ENCODE measurements around the gene NPSR1. TPM values are rescaled to one million over a fixed set of nuclear protein-coding genes. Genes with fewer than 3 reads are reported as not detected.

The NPSR1 gene, protein sequence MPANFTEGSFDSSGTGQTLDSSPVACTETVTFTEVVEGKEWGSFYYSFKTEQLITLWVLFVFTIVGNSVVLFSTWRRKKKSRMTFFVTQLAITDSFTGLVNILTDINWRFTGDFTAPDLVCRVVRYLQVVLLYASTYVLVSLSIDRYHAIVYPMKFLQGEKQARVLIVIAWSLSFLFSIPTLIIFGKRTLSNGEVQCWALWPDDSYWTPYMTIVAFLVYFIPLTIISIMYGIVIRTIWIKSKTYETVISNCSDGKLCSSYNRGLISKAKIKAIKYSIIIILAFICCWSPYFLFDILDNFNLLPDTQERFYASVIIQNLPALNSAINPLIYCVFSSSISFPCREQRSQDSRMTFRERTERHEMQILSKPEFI
- not detected in 2 replicates for total RNA-seq (2011; cell fraction: chromatin; rRNA removed; ENCODE audit: low replicate concordance)
- total RNA-seq (2011; cell fraction: nucleolus; rRNA removed) = not detected in 2 replicates
- total RNA-seq (2011; cell fraction: nucleoplasm; rRNA removed) = not detected in 2 replicates
- total RNA-seq (2014; rRNA removed) (not detected in 2 replicates), total RNA-seq (2014; rRNA removed; fragmentation: Illumina TruSeq; extraction: Trizol) (not detected in 2 replicates), total RNA-seq (2015; rRNA removed; fragmentation: Illumina TruSeq; extraction: Trizol) (not detected in 2 replicates), total RNA-seq (2021) (not detected in 2 replicates), polyA plus RNA-seq (2011; rRNA removed) (not detected in 2 replicates), polyA plus RNA-seq (2014; fragmentation: Illumina TruSeq; extraction: Trizol) (not detected in 2 replicates), polyA plus RNA-seq (2014; fragmentation: Nextera tagmentation; extraction: Ambion mirVana) (not detected), polyA plus RNA-seq (2014; rRNA removed) (not detected in 2 replicates), polyA minus RNA-seq (2011; rRNA and poly(A)+ RNA removed) (not detected in 2 replicates), Bru-seq, nascent RNA (percentile 2 among the genes with signal in this experiment), BruChase-seq, experiment 1, labeled RNA remaining after a 2-hour chase (percentile 1 among the genes with signal in this experiment), BruChase-seq, experiment 2, labeled RNA remaining after a 6-hour chase (percentile 1 among the genes with signal in this experiment)
- polyA plus RNA-seq (2011; cell fraction: cytosol; rRNA removed) = not detected in 2 replicates
- not detected in 2 replicates for polyA plus RNA-seq (2011; cell fraction: nucleus; rRNA removed)
- not detected in 2 replicates for polyA plus RNA-seq (2012)
- polyA minus RNA-seq (2011; cell fraction: cytosol; rRNA and poly(A)+ RNA removed) = not detected in 2 replicates
- polyA minus RNA-seq (2011; cell fraction: nucleus; rRNA and poly(A)+ RNA removed) = not detected in 2 replicates
- long read RNA-seq, experiment 1 = 0 reads
- long read RNA-seq, experiment 2 = 0 reads
- long read RNA-seq, experiment 3 = 0 reads

DNA sequence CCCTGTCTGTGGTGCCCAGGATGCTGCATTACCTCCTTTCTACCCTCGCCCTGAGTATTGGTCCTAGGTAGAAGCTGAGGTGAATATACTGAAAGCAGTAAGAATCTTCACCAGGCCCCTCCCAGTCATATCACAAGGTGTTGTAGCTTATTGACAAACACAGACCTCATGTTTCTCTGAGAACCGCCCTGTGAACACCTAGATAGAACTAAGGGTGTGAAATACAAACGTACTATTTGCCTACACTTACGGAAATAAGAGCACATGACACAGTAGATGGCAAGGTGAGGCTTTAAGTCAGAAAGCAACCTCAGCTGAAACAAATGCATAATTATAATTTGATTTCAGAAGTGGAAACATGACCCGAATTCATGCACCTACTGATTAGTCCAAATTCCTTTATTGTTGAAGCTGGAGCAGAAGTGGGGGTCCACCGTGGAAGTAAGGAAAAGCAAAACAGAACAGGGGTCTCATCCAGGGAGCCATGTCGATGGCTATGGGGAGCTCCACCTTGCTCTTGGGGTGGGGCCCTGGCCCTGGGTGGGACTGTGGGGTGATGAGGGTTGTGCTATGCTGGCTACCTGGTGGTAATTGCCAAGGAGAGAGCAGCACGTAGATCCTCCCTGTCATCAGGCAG lies at the start of gene NPSR1:
Gene NPSR1, plus strand, starts transcription at position 587 of the 637 bp plus-strand sequence. CDS start 195 bp downstream, outside the sequence.
- Histone ChIP-seq H3K9ac (ENCODE audit: insufficient read depth in 1 of 2, low read depth in 2 of 2, low read length in 2 of 2) (no peak within 1 kb of the TSS), H2AFZ (ENCODE audit: low read depth, low read length) (no peak within 1 kb of the TSS), H3K27me3 (ENCODE audit: control insufficient read depth in 2 of 2, insufficient read depth in 2 of 2, low read length in 2 of 2) (no peaks in the 10 kb centered on the region), H4K20me1 (replicated peaks; ENCODE audit: control insufficient read depth, insufficient read depth, low read length) (no peaks in the 10 kb centered on the region), H3K4me1 (replicated peaks in 1 of 2; ENCODE audit: control insufficient read depth in 2 of 2, insufficient read depth in 2 of 2, low read length in 2 of 2) (no peaks in the 10 kb centered on the region), H3K27ac (ENCODE audit: extremely low read depth, low read depth, low read length) (no peak within 1 kb of the TSS), H3K79me2 (ENCODE audit: control insufficient read depth, insufficient read depth, low read length) (no peaks in the 10 kb centered on the region), H3K9me3 (replicated peaks; ENCODE audit: control insufficient read depth, insufficient read depth, low read depth, low read length) (no peaks in the 10 kb centered on the region), H3K4me3 (no peak within 1 kb of the TSS), H3K9me1 (ENCODE audit: control insufficient read depth, insufficient read depth, low read length) (no peaks in the 10 kb centered on the region), H3K36me3 (ENCODE audit: control insufficient read depth, insufficient read depth, low read length) (no peaks in the 10 kb centered on the region), H3K4me2 (ENCODE audit: insufficient read depth, low read length) (no peak within 1 kb of the TSS)
- BruUV-seq (replicated peaks) = no TSS peak
- FAIRE-seq (no peak), ATAC-seq (no peak), DNase-seq (ENCODE audit: extremely low read depth in 1 of 4, low spot score in 3 of 4) (no peak)
- ChIA-PET POLR2A (no interaction called here), CTCF (ENCODE audit: low intra/inter-chr PET ratio) (no interaction called here)
- intact Hi-C loops (cut with micrococcal nuclease) (no loop called here), in situ Hi-C loops (cut with MboI) (no loop called here)
- TF ChIP-seq MNT (conservative IDR thresholded peaks at IDR 0.05) (no peak), EP300 (IDR thresholded peaks at IDR 0.05; ENCODE audit: low read length) (no peak), ZBTB49 (CRISPR knock-in tag; IDR thresholded peaks at IDR 0.05; ENCODE audit: borderline replicate concordance) (no peak), SFPQ (IDR thresholded peaks at IDR 0.05; ENCODE audit: low read depth, low read length) (no peak)
- TF ChIP-seq, protein P1, sequence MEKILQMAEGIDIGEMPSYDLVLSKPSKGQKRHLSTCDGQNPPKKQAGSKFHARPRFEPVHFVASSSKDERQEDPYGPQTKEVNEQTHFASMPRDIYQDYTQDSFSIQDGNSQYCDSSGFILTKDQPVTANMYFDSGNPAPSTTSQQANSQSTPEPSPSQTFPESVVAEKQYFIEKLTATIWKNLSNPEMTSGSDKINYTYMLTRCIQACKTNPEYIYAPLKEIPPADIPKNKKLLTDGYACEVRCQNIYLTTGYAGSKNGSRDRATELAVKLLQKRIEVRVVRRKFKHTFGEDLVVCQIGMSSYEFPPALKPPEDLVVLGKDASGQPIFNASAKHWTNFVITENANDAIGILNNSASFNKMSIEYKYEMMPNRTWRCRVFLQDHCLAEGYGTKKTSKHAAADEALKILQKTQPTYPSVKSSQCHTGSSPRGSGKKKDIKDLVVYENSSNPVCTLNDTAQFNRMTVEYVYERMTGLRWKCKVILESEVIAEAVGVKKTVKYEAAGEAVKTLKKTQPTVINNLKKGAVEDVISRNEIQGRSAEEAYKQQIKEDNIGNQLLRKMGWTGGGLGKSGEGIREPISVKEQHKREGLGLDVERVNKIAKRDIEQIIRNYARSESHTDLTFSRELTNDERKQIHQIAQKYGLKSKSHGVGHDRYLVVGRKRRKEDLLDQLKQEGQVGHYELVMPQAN (IDR thresholded peaks at IDR 0.05; ENCODE audit: borderline replicate concordance) = no peak
- 3% methylated on average over 7 of the region's 8 CpGs for WGBS (ENCODE audit: insufficient coverage, low coverage, missing lambda C conversion rate)

Data from K562 (cell line).